HG03025 (cell line): ENCODE measurements around the gene GAS7.

ENCODE experiments used
- ATAC-seq: cut with Tn5 transposase; IDR thresholded peaks from one replicate; pipeline ENCODE4 v1.9.1; 2021; ENCODE audit warnings: mild to moderate bottlenecking, moderate library complexity; ENCODE audit not compliant: unreplicated experiment, low FRiP score

Gene GAS7

GRCh38 chr17:10172778-10173177 lies 25.6 kb downstream of the GAS7 start:
- ATAC-seq, result no peak

- ATAC-seq, result no peak
These were observed 26.1 kb downstream of the GAS7 start for GRCh38 chr17:10172241-10172741.

- ATAC-seq, result no peak
These were observed 26.8 kb downstream of the GAS7 start for GRCh38 chr17:10171581-10171981.

- no peak for ATAC-seq
These were observed 27.3 kb downstream of the GAS7 start for GRCh38 chr17:10171122-10171571.

GRCh38 chr17:10170233-10170632 lies 28.2 kb downstream of the GAS7 start:
- ATAC-seq, result no peak

- no peak for ATAC-seq
These were observed 29.1 kb downstream of the GAS7 start for GRCh38 chr17:10169290-10169689.

GRCh38 chr17:10166176-10166935 lies 32.0 kb downstream of the GAS7 start:
- ATAC-seq, result no peak

GRCh38 chr17:10162096-10162495 lies 36.3 kb downstream of the GAS7 start:
- no peak for ATAC-seq

GRCh38 chr17:10161386-10161785 lies 37.0 kb downstream of the GAS7 start:
- no peak for ATAC-seq

- ATAC-seq, result peak; percentile 86
These were observed 41.3 kb downstream of the GAS7 start for GRCh38 chr17:10156948-10157607.

GRCh38 chr17:10156599-10156947 lies 41.8 kb downstream of the GAS7 start:
- peak; percentile 32 for ATAC-seq

- ATAC-seq, result no peak
These were observed 42.4 kb downstream of the GAS7 start for GRCh38 chr17:10156077-10156435.

- no peak for ATAC-seq
These were observed 42.9 kb downstream of the GAS7 start for GRCh38 chr17:10155371-10156076.

GRCh38 chr17:10151667-10152496 lies 46.5 kb downstream of the GAS7 start:
- no peak for ATAC-seq

GRCh38 chr17:10149573-10150399 lies 48.6 kb downstream of the GAS7 start:
- ATAC-seq, result no peak

GRCh38 chr17:10147761-10148415 lies 50.5 kb downstream of the GAS7 start:
- no peak for ATAC-seq

GRCh38 chr17:10147040-10147439 lies 51.4 kb downstream of the GAS7 start:
- ATAC-seq, result no peak

GRCh38 chr17:10144982-10145381 lies 53.4 kb downstream of the GAS7 start:
- ATAC-seq, result no peak

GRCh38 chr17:10144456-10144855 lies 54.0 kb downstream of the GAS7 start:
- no peak for ATAC-seq
